ENCODE measurements around the gene SPSB2.
"Not testable (repeated sequence)": the region's sequence is repeated elsewhere in the genome, so short reads cannot be mapped to it uniquely, and the experiment has no call there.

The SPSB2 gene

DNA sequence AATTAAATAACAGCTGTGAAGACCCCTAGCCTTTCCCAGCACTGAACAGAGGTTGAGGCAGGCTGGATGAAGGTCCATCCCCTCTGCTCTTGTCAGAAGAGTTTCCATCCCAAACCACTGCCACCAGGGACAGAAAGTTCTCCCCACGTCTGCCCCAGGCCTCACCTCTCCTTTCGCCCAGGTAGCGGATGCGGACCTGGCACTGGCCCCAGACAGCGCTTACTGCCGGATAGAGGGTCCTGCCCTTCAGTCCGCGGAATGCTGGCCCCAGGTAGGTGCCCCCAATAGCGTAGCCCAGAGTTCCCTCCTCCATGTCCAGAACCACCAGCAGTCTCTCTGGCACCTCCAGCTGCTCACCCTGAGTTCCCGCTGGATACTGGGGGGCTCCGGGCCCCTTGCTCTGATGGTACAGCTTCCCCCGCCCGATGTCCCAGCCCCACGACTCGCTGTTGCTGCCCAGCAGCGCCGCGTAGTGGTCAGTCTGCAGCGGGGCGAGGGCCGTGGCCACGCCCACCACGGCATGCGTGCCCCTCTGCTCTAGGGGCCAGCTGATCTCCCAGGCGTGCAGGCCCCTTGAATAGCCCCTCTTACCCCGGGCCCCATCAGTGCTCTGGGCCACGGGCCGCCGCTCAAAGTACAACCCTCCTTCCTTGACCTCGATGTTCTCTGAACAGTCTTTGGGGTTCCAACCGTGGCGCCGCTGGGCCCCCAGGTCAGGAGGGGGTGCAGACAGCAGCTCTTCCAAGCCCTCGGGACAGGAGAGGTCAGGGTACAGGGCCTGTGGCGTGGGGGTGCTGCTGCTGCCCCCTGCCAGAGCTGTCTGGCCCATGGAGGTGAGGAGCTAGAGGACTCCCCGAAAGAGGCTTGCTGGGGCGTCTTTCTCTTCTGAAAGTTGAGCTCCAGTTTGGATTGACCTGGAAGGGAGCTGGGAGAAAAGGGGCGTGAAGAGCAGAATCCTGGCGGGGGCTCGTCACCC lies 742 bp downstream of the SPSB2 start:
- DNase-seq (ENCODE audit: insufficient read length, low spot score) = peak; percentile 93
- FAIRE-seq = peak; percentile 99

DNA sequence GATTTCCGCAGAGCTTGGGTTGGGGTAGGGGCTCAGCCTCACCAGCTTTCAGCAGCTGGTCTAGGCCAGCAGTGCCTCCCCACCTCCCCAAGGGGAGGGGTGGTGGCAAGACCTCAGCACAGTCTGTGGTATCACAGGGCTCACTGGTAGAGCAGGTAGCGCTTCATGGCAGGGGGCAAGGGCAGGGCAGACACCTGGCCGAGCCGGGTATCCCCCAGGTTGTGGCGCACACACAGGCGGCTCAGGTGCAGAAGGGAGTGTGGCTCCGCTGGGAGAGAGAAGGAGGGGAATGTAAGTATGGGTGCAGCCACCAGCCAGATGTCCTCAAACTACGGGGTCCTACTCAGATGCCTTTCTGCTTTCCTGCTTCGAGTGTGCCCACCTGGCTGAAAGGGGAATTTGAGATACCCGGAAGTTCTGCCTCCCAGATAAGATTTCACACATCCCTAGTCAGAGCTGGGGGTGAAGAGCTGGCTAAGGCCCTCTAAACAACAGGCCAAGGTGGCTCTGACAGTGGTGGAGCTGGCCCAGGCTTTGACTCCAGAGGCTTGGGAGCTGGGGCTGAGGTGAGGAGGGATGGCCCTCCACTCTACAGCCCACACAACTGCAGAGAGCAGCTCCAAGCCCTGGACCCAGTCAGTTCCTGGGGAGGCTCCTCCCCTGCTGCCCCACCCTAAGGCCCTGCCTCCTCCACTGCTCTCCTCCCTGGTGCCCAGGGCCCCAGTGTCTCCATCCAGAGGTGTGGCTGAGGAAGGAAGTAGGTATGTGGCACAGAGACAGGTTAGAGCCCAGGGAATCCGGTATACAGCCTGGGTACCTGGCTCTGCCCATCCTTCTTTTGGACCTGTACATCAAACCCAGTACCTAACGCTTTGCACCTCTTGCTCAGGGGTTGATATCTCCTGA lies 1.8 kb downstream of the SPSB2 start:
- FAIRE-seq (no peak), DNase-seq (ENCODE audit: insufficient read length, low spot score) (no peak)

DNA sequence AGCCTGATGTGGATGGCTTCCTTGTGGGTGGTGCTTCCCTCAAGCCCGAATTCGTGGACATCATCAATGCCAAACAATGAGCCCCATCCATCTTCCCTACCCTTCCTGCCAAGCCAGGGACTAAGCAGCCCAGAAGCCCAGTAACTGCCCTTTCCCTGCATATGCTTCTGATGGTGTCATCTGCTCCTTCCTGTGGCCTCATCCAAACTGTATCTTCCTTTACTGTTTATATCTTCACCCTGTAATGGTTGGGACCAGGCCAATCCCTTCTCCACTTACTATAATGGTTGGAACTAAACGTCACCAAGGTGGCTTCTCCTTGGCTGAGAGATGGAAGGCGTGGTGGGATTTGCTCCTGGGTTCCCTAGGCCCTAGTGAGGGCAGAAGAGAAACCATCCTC lies 2.8 kb downstream of the SPSB2 start:
- DNase-seq (ENCODE audit: insufficient read length, low spot score); FAIRE-seq: not testable (repeated sequence)

DNA sequence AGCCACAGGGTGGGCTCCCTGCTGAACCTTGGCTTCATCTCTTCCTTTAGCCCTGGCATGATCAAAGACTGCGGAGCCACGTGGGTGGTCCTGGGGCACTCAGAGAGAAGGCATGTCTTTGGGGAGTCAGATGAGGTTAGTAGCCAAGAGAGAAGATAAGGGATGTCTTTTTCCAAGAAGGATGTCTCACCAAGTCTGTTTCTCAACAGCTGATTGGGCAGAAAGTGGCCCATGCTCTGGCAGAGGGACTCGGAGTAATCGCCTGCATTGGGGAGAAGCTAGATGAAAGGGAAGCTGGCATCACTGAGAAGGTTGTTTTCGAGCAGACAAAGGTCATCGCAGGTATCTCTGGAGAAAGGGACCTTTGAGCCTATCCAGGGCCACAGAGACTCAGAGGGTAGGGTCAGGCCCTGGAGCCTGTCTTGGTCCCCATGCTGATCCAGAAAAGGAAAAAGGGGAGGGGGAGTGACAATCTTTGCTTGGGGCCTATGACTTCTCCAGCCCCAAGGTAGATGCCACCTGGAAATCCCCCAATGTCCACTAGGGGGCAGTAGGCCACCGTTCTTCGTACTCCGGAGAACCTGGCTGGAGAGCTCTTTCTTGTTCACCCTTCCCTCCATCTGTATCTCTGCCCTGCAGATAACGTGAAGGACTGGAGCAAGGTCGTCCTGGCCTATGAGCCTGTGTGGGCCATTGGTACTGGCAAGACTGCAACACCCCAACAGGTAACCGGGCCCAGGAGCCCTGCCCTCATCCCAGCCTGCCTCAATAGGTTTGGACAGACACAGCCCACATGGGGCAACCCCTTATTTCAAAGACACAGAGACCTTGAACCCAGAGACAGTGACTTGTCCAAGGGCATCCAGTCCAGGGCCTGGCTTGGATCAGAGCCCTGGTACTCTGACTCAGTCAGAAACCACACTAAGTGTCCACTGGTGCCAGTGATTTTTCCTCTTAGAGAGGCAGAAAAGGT lies 3.8 kb downstream of the SPSB2 start:
- DNase-seq (ENCODE audit: insufficient read length, low spot score) (peak; percentile 83), FAIRE-seq (peak; percentile 67)

DNA sequence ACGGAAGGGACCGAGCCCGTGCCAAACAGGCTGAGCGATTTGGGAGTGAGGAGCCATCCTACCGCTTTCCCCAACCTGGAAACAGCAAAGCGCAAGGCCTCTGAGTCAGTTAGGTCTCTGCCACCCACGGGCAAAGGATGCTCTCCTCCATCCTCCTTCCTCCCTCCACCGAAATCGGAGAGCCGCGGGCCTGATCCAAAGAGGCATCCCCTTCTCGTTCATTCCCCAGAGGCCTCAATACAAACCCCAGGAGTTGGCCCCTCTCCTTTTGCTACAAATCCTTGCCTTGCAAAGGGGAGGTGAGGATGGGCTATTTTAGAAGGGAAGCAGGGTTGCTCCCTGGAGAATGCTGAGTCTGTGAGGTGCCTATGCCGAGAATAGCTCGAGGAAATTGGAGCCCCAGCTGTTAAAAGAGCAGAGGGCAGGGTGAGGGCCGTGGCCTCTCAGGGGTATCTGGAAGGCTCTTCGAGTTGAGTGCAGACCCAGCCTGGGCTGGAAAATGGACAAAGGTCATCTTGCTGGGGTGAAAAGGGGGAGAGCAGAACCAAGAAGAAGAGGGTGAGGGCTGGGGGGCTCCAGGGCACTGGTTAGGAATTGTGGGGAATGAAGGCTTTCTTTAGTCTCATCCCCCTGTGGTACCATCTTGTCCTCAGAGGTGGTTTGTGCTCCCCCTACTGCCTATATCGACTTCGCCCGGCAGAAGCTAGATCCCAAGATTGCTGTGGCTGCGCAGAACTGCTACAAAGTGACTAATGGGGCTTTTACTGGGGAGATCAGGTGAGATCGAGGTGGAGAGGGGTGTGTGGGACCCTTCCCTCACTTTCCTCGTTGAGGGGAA lies 4.7 kb downstream of the SPSB2 start:
- peak; percentile 87 for FAIRE-seq

DNA sequence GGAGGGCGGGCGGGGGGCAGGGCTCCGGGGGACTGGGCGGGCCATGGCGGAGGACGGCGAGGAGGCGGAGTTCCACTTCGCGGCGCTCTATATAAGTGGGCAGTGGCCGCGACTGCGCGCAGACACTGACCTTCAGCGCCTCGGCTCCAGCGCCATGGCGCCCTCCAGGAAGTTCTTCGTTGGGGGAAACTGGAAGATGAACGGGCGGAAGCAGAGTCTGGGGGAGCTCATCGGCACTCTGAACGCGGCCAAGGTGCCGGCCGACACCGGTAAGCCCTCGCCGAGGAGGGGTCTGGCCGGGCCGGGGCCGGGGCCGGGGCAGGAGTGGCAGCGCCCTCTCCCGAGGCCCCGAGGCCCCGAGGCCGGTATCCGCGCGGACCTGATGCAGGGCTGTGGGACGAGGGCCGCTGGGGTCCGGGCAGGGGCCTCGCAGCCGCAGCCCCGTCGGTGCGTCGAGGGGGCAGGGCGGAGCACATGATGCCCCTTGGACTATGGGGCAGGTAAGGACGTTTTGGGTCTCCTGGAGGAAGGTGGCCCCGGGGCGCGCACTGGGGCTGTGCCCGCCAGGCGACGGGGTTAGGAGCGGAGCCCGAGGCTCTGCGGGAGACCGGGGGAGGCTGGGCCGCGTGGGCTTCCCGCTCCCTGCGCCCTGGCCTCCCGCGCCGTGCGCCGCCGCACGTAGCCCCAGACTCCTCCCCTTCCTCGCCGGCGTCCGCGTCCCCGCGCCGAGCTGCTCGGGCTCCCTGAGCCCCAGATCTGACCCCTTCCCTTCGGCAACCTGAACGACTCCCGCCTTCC lies 5.5 kb downstream of the SPSB2 start, which contains the start of gene TPI1:
Gene TPI1, plus strand, starts transcription at position 119 of the 798 bp plus-strand sequence. Its CDS starts 36 bp downstream, at position 155.
- FAIRE-seq (peak; percentile 94), DNase-seq (ENCODE audit: insufficient read length, low spot score) (peak; percentile 90)

More for the DNA sequence above, 4.7 kb downstream of the SPSB2 start:
- no peak for DNase-seq (ENCODE audit: insufficient read length, low spot score)

DNA sequence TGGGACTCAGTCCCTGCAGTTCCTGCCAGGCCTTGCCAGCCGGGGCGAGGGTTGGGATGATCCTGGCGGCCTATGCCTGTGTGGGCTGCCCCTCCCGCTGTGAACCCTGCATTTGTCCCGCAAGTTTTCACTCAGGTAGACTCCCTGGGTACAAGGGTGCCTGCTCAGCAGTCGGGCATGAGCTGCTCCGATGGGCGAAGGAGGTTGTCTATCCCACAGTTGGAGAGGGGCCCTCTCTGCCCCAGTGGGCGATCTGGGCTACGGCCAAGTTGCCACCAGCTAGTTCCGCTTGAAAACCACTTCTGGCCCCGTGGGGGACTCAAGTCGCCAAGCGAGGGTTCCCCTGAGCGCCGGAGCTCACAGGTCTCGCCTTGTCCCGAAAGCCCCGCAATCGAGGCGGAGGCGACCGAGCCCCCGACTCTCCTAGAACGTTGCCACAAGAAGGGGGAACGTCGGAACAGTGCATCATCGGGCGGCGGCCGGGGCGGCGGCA lies 6.1 kb downstream of the SPSB2 start:
- DNase-seq (ENCODE audit: insufficient read length, low spot score) (no peak), FAIRE-seq (no peak)

DNA sequence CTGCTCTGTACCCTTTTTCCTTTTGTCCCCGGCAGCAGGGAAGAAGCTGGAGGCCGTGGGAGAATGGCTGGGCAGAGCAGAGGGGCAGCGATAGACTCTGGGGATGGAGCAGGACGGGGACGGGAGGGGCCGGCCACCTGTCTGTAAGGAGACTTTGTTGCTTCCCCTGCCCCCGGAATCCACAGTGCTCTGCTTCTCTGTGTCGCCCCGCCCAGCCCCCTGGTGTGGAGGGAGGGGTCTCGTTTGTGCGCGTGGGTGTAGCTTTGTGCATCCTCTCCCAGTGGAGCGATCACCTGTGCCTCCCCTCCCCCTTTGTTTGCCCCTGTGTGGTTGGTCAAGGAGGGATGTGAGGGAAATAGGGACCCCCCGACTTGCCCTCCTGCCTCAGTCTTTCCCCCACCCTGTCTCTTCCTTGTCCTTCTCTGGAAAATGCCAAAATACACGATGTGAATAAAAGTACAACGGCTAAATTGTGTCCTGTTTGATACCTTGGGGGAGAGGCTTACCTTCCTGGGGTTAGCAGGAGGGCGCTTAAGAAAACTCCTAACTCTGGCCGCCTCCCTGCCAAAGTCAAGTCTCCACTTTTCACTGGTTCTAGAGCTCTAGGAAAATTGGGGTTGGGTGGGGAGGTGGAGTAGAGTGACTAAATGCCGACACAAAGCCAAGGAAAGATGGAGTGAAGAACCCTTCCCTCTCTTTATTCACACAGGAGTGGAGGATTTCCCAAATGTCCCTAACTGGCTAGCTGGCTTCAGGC lies 6.8 kb downstream of the SPSB2 start:
- DNase-seq (ENCODE audit: insufficient read length, low spot score) = no peak

DNA sequence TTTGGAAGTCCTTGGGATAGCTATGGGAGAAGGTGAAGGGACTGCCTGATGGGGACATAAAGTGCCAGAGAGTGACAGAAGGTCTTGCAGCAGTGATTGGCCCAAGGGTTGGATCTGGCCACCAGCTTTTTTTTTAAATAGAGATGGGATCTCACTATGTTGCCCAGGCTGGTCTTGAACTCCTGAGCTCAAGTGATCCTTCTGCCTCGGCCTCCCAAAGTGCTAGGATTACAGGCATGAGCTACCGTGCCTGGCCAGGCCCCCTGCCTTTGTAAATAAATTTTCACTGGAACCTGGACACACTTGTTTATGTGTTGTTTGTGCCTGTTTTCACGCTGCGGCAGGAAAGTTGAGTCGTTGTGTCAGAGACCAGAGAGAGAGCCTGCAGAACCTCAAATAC lies 7.8 kb downstream of the SPSB2 start:
- FAIRE-seq; DNase-seq (ENCODE audit: insufficient read length, low spot score): not testable (repeated sequence)

More for the DNA sequence above, 6.8 kb downstream of the SPSB2 start:
- peak; percentile 49 for FAIRE-seq

DNA sequence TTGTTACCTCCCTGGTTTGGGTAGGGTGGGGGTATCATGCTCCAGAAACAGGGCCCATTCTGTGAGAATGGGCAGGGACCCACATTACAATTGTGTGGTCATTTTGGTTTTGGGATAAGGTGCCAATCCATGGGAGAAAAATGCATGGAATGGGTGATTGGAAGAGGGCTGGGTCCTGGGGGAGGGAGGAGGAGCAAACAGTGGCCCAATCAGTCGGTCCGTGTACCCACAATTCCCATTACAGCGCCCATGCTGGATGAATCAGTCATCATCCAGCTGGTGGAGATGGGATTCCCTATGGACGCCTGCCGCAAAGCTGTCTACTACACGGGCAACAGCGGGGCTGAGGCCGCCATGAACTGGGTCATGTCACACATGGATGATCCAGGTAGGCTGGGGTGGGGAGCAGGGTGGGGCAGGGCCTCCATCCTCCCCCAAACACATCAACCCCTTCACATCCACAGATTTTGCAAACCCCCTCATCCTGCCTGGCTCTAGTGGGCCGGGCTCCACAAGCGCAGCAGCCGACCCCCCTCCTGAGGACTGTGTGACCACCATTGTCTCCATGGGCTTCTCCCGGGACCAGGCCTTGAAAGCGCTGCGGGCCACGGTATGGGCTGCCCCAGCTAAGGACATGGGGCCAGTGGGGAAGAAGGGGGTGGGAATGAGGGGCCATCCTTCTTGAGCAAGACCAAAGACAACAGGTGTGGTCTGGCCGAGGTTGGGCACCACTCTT lies 9.3 kb downstream of the SPSB2 start:
- DNase-seq (ENCODE audit: insufficient read length, low spot score) = no peak
- no peak for FAIRE-seq

DNA sequence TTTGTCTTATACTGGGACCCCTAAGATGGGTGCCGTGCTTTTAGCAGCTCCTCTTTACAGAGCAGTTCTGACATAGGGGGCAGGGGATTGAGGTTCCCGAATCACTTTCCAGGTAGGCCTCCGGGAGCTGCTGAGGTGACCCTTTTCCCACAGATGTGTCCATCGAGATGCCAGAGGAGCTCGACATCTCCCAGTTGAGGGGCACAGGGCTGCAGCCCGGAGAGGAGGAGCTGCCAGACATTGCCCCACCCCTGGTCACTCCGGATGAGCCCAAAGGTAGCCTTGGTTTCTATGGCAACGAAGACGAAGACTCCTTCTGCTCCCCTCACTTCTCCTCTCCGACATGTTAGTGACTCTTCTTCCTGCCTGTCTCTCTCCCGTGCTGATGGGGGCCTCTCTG lies 10.1 kb downstream of the SPSB2 start:
- no peak for FAIRE-seq
- no peak for DNase-seq (ENCODE audit: insufficient read length, low spot score)

DNA sequence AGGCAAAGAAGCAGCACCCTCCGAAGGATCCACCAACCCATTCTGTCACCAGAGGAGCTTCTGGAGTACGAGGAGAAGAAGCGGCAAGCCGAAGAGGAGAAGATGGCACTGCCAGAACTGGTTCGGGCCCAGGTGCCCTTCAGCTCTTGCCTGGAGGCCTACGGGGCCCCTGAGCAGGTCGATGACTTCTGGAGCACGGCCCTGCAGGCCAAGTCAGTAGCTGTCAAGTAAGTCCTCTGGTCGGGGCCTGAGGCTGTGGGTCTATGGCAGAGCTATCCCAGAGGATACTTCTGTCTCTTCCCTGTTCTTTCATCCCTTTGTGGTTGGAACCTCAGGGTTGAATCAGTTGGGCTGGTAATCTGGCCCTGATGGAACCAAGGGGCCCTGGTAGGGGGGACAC lies 11.7 kb downstream of the SPSB2 start:
- DNase-seq (ENCODE audit: insufficient read length, low spot score) = no peak
- no peak for FAIRE-seq

DNA sequence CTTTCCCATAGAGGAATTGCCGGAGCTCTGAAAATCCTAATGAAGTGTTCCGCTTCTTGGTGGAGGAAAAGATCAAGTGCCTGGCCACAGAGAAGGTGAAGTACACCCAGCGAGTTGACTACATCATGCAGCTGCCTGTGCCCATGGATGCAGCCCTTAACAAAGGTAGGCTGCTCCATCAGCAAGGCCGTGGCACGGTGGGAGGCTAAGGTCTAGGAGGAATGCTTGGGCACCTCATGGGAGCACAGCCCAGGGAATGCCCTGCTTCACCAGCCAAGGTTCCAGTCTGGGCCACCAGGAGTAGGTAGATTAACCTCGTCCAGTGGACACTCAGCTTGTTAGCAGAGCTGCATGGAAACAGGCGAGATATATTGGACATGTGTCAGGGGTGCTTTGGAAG lies 12.2 kb downstream of the SPSB2 start:
- DNase-seq (ENCODE audit: insufficient read length, low spot score) (no peak), FAIRE-seq (peak; percentile 48)

DNA sequence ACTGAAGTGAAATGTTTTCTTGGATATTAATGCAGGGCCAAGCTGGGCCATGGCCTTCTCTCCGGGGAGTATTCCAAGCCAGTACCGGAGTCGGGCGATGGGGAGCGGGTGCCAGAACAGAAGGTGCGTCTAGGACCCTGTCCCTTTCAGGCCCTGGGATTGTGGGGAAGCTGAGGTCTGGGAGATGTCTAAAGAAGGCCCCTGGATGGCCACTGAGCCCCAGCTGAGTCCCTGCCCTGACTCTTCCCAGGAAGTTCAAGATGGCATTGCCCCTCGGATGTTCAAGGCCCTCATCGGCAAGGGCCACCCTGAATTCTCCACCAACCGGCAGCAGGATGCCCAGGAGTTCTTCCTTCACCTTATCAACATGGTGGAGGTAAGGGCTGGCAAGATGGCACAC lies 13.0 kb downstream of the SPSB2 start:
- DNase-seq (ENCODE audit: insufficient read length, low spot score) (no peak), FAIRE-seq (no peak)

DNA sequence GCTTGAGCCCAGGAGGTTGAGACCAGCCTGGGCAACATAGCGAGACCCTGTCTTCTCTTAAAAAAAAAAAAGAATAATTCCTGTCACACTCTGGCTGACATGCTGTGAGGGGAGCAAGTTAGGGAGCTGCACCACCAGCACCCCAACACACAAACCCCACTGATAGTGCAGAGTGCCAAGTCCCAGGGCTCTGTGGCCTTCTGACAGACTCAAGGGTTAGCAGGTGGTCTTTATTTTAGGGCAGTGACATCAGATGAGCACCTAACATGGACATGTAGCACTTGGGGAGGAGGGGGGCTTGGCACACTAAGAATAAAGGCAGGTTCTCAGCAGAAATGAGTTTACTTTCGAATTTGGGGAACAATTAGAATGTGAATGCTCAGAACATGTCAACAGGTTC lies 14.3 kb downstream of the SPSB2 start:
- FAIRE-seq = no peak

DNA sequence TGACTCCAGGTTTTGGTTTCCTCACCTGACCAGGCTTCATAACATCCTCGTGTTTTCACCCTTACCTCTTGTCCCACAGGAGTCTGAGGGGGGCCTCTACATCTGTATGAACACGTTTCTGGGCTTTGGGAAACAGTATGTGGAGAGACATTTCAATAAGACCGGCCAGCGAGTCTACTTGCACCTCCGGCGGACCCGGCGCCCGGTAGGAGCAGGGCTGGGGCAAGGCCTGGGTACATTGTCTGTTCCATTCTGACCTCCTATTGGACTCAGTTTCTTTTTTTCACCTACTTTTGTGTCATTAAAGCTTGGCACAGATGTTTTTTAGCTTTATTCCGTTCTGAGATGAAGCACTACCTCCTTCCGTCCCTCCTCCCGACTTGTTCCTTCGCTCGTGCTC lies 17.8 kb downstream of the SPSB2 start:
- FAIRE-seq = no peak
- no peak for DNase-seq (ENCODE audit: insufficient read length, low spot score)

More for the DNA sequence above, 14.3 kb downstream of the SPSB2 start:
- no peak for DNase-seq (ENCODE audit: insufficient read length, low spot score)

DNA sequence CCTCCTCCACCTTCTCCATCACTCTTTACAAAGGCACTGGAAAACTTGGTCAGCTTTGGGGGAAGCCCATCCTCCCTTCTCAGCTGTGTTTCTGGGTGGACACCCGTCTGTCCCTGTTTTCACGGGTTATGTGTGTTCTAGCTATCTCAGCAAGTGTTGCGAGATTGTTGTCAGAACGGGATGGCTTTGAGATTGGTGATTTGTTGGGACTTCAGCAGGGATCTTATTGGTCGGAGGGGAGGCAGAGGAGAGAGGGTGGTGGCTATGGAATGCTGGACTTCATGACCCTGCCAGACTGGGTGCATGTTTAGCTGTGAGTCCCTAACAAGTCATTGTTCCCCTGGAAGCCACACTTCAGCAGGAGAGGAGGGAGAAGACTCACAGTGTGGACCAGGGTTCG lies 19.1 kb downstream of the SPSB2 start:
- FAIRE-seq (no peak), DNase-seq (ENCODE audit: insufficient read length, low spot score) (no peak)

Data from HTR-8/SVneo (cell line).